Sigmoid colon (tissue), 3 donors: ENCODE data around the gene RXRA.

ENCODE experiments used
- CTCF ChIP-seq, 4 experiments: fragments of 450-650 bp in 3 of 4; fragments of 200-600 bp in 1 of 4; IDR thresholded peaks; one replicate each; pipeline ENCODE4 v1.5.1; 2016 to 2019; ENCODE audit warnings: antibody characterized with exemption in 4 of 4, mild to moderate bottlenecking in 3 of 4, moderate library complexity in 2 of 4
- POLR2A ChIP-seq, 2 donors: fragments of 450-650 bp; IDR thresholded peaks; one replicate each; pipeline ENCODE4 v1.6.1; 2016; ENCODE audit warnings: antibody characterized with exemption in 2 of 2, mild to moderate bottlenecking in 2 of 2, moderate library complexity in 2 of 2

GRCh38 chr9:134375430-134376385, 49.5 kb downstream of the RXRA start:
- no peak for TF ChIP-seq POLR2A (IDR thresholded peaks at IDR 0.05)
- TF ChIP-seq CTCF (IDR thresholded peaks at IDR 0.05) = no peak
